ENCODE data around the gene ZNF438. TPM values are rescaled to one million over a fixed set of nuclear protein-coding genes. Genes with fewer than 3 reads are reported as not detected.

Gene ZNF438
- total and polyA plus RNA-seq, 2 of the 8 experiments (the other 6 are each of a cell fraction or from before 2014, with no cell fraction given): 0.95 to 1.7 TPM

DNA sequence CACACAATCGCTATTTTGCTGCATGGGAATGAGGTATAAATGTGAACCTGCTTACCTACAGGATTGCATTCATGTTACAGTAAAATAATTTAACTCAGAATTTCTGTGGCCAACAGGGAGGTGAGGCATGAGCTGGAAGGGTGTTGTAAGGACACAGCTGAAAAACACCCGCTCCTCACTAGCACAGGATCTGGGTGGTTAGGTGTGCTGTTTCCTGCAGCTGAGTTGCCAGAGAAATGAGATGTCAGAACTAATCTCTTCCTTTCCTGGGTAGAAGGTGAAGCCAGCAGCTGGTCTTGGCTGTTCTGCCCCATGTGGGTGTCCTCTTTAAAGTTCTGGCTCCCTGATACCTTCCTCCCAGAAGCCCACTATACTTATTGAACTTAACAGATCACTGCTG, 39.0 kb upstream of the ZNF438 start:
- H3K56ac ChIP-seq (replicated peaks; ENCODE audit: insufficient read length, low read depth, low read length): no peak overlapping the region
- no peak overlapping the region for H2BK5ac ChIP-seq (ENCODE audit: low read depth, low read length)
- no peaks in the 10 kb centered on the region for H3K9me3 ChIP-seq (ENCODE audit: insufficient read depth in 2 of 2, low read depth in 1 of 2, low read length in 1 of 2)
- H3K4ac ChIP-seq (replicated peaks; ENCODE audit: insufficient read length, low read depth, low read length): no peak overlapping the region
- H4K91ac ChIP-seq (replicated peaks; ENCODE audit: insufficient read length, low read length): no peak overlapping the region
- H3K79me2 ChIP-seq (ENCODE audit: control insufficient read depth in 1 of 2, insufficient read depth in 2 of 2, low read length in 2 of 2): no peaks in the 10 kb centered on the region
- DNase-seq (ENCODE audit: low read depth in 1 of 2, low spot score in 2 of 2) (no peak), FAIRE-seq (no peak)
- WGBS, 2 experiments (ENCODE audit: extremely low coverage in 1 of 2, insufficient coverage in 1 of 2, insufficient read length in 1 of 2, insufficient replicate concordance in 2 of 2, low coverage in 1 of 2, low lambda C conversion rate in 2 of 2, missing lambda C conversion rate in 1 of 2): 98% methylated on average over 2 of the region's 2 CpGs; no CpG with 5 or more reads in 1 of the 2 experiments
- no peaks in the 10 kb centered on the region for H3K79me1 ChIP-seq (ENCODE audit: low read depth, low read length)
- H2AK5ac ChIP-seq (ENCODE audit: low read depth, low read length): no peak overlapping the region
- H2AFZ ChIP-seq (ENCODE audit: low read length): no peak overlapping the region
- H3K14ac ChIP-seq (ENCODE audit: insufficient read length): no peak overlapping the region
- H3K4me1 ChIP-seq (replicated peaks in 1 of 4; ENCODE audit: control insufficient read depth in 3 of 4, insufficient read depth in 4 of 4, low read length in 3 of 4): peaks cover 2 to 10% (median 6%) of the 10 kb centered on the region in 4 experiments; a peak in 3 of 7 replicates
- no peaks in the 10 kb centered on the region for H3K27me3 ChIP-seq (replicated peaks in 1 of 4; ENCODE audit: control insufficient read depth in 3 of 4, extremely low read depth in 1 of 4, insufficient read depth in 3 of 4, low read length in 3 of 4)
- H4K5ac ChIP-seq (ENCODE audit: insufficient read length, low read depth, low read length): no peak overlapping the region
- H3K23ac ChIP-seq (ENCODE audit: insufficient read length): no peak overlapping the region
- no peaks in the 10 kb centered on the region for H4K20me1 ChIP-seq (replicated peaks in 1 of 2; ENCODE audit: control insufficient read depth in 1 of 2, insufficient read depth in 2 of 2, low read length in 2 of 2)
- H4K8ac ChIP-seq (ENCODE audit: extremely low read depth, insufficient read depth, low read length): no peak overlapping the region
- ChIA-PET POLR2A (ENCODE audit: partially characterized antibody) (no interaction called here), CTCF (ENCODE audit: partially characterized antibody) (interaction anchor here (0.8 kb wide), 1 partner anchor 241 kb away, joined by 3 read pairs; no protein-coding TSS in a partner anchor)
- H3K18ac ChIP-seq (ENCODE audit: extremely low read depth, low read length): no peak overlapping the region
- H2BK20ac ChIP-seq (ENCODE audit: low read length): no peak overlapping the region
- H2BK120ac ChIP-seq (replicated peaks; ENCODE audit: low read depth, low read length): no peak overlapping the region
- no peak overlapping the region for H2BK12ac ChIP-seq (ENCODE audit: low read depth, low read length)
- no peaks in the 10 kb centered on the region for H3K23me2 ChIP-seq (ENCODE audit: low read depth, low read length)
- H3K36me3 ChIP-seq (ENCODE audit: control insufficient read depth in 2 of 4, insufficient read depth in 4 of 4, low read length in 3 of 4): no peaks in the 10 kb centered on the region
- no peak overlapping the region for H3K27ac ChIP-seq (ENCODE audit: low read depth, low read length)
- no peak overlapping the region for H3K4me2 ChIP-seq (ENCODE audit: insufficient read depth in 1 of 2, low read depth in 2 of 2, low read length in 2 of 2)
- no peak overlapping the region for H3K4me3 ChIP-seq (ENCODE audit: extremely low read depth in 1 of 4, insufficient read depth in 2 of 4, low read depth in 3 of 4, low read length in 4 of 4)
- no peak overlapping the region for H2BK15ac ChIP-seq (ENCODE audit: low read length)
- H3K9ac ChIP-seq (replicated peaks in 1 of 4; ENCODE audit: extremely low read depth in 1 of 4, low read depth in 3 of 4, low read length in 3 of 4): no peak overlapping the region
- TF ChIP-seq RFX5 (IDR thresholded peaks at IDR 0.05; ENCODE audit: borderline replicate concordance, low read depth, low read length): no peak
- TF ChIP-seq YY1 (IDR thresholded peaks at IDR 0.05; ENCODE audit: low read depth, low read length): no peak
- TF ChIP-seq CREB1 (IDR thresholded peaks at IDR 0.05): no peak
